Fibroblast of mammary gland (primary cell): ENCODE data around the gene MPI.
"Not testable (repeated sequence)": the region's sequence is repeated elsewhere in the genome, so short reads cannot be mapped to it uniquely, and the experiment has no call there.

Experiments used
- DNase-seq: peaks from one replicate; pipeline ENCODE4 v3.0.0-alpha.2; 2010; ENCODE audit warnings: low read depth
- H3K4me3 ChIP-seq: 2 replicates; pipeline ENCODE4 v1.5.1; 2011; ENCODE audit warnings: low read depth, mild to moderate bottlenecking, low read length, moderate library complexity; ENCODE audit not compliant: control insufficient read depth
- CTCF ChIP-seq: conservative IDR thresholded peaks from 2 replicates; pipeline ENCODE4 v1.5.1; 2011; ENCODE audit warnings: low read depth, low read length, inconsistent platforms; ENCODE audit not compliant: control insufficient read depth, insufficient read depth

MPI gene

GRCh38 chr15:74917676-74918075, 27.8 kb downstream of the MPI start:
- no peak for TF ChIP-seq CTCF
- DNase-seq = no peak
- H3K4me3 ChIP-seq = no peak overlapping the region

GRCh38 chr15:74920456-74920855, 30.6 kb downstream of the MPI start:
- no peak for DNase-seq
- no peak overlapping the region for H3K4me3 ChIP-seq
- TF ChIP-seq CTCF = no peak

- no peak overlapping the region for H3K4me3 ChIP-seq
- TF ChIP-seq CTCF = no peak
- DNase-seq = no peak
Measured at GRCh38 chr15:74924525-74924924, 34.7 kb downstream of the MPI start.

- no peak for TF ChIP-seq CTCF
- no peak for DNase-seq
- no peak overlapping the region for H3K4me3 ChIP-seq
Measured at GRCh38 chr15:74928771-74929198, 38.9 kb downstream of the MPI start.

- TF ChIP-seq CTCF = no peak
- H3K4me3 ChIP-seq = no peak overlapping the region
- no peak for DNase-seq
Measured at GRCh38 chr15:74933573-74933972, 43.7 kb downstream of the MPI start.

GRCh38 chr15:74935193-74935592, 45.4 kb downstream of the MPI start:
- DNase-seq, H3K4me3 ChIP-seq: not testable (repeated sequence)

- H3K4me3 ChIP-seq = peak overlapping the region; percentile 88
- DNase-seq = no peak
- TF ChIP-seq CTCF = no peak
Measured at GRCh38 chr15:74937272-74937589, 47.4 kb downstream of the MPI start.
